Fibroblast of the aortic adventitia (primary cell): ENCODE measurements around the gene NUP205. TPM values are rescaled to one million over a fixed set of nuclear protein-coding genes. Genes with fewer than 3 reads are reported as not detected.

Experiments
- DNase-seq: peaks from one replicate; pipeline ENCODE4 v3.0.0-alpha.2; 2010; ENCODE audit warnings: low read depth
- H3K4me3 ChIP-seq: 2 replicates; pipeline ENCODE4 v1.5.1; 2011; ENCODE audit warnings: low read depth, mild to moderate bottlenecking, control low read depth, low read length, moderate library complexity
- CTCF ChIP-seq: IDR thresholded peaks from 2 replicates; pipeline ENCODE4 v1.5.1; 2011; ENCODE audit warnings: mild to moderate bottlenecking, low read length, control low read depth, inconsistent platforms; ENCODE audit not compliant: insufficient read depth
- total RNA-seq: library from RNA; depleted of rRNA; stranded (reverse); fragments of >200 nt; gene quantifications from 2 replicates; pipeline ENCODE4 v1.2.3, GENCODE V29; 2012; ENCODE audit warnings: low replicate concordance

The NUP205 gene
- total RNA-seq, 1 donor = 78.4 TPM

DNA sequence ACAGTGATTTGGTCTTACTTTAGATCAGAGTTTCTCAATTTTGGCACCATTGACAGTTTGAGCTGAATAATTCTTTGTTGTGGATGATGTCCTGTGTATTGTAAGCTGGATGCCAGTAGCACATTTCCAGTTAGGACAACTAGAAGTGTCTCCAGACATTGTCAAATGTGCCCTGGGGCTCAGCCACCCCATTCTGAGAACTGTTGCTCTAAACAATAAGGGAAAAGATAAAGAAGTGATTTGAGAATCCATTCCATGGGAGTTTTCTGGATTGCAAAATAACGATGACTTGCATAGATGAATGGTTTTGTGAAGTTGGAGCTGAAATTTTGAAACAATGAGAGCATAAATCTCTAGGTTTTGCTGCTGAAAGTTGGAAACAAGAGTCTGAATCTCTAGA, 44.6 kb downstream of the NUP205 start:
- peak; percentile 88 for DNase-seq
- no peak overlapping the region for H3K4me3 ChIP-seq

DNA sequence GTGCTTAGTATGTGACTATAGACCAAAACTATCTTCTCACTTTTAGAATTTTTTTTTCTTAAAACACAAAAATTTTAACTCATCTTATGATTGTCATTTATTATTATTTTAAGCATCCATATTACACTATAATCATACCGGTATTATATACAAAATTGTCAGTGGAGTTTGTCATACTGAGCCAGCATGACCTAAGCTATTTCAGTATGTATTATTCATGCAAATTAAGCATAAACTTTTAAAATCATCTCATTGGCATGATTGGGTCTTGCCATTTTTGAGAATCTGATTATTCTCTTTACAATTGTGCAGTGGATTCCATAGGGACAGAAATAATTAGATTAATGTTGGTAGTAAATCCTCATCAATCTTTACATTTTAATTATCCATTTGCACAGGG, 58.4 kb downstream of the NUP205 start:
- H3K4me3 ChIP-seq = no peak overlapping the region
- no peak for TF ChIP-seq CTCF
- no peak for DNase-seq

More for the DNA sequence above, 44.6 kb downstream of the NUP205 start:
- no peak for TF ChIP-seq CTCF

- no peak for DNase-seq
- H3K4me3 ChIP-seq = no peak overlapping the region
- TF ChIP-seq CTCF = no peak
Observed at GRCh38 chr7:135617781-135618180, 60.1 kb downstream of the NUP205 start.

DNA sequence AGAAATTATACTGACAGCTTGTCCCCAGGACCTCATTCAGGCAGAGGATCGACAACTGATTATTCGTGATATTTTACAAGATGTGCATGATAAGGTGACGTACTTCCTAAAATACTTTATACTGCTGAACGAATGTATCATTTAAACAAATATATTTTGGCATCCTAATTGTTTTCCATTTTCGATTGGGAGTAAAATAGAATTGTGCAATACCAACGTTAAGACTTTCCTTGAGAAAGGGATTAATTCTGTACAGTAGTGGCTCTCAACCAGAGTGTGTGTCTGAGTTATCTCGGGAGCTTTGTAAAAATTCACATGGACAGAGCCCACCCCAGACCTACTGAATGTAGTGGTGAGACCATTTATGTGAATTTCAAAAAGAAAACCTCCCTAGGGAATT, 60.8 kb downstream of the NUP205 start:
- H3K4me3 ChIP-seq = no peak overlapping the region
- no peak for DNase-seq
- no peak for TF ChIP-seq CTCF

DNA sequence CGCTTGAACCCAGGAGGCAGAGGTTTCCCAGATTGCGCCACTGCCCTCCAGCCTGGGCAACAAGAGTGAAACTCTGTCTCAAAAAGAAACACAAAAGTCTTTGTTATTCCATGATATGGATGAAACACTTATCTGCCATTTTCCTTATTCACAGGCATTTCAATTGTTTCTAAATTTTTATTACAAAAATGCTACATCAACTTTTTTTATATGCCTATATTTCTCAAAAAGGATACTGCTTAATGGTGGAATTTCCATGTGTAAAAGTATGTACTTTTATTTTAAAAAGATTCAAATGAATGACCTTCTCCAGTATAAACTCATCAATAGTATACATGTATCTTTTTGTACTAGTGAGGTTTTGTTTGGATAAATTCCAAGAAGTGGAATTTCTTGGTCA, 62.7 kb downstream of the NUP205 start:
- H3K4me3 ChIP-seq = no peak overlapping the region
- no peak for DNase-seq
- no peak for TF ChIP-seq CTCF

DNA sequence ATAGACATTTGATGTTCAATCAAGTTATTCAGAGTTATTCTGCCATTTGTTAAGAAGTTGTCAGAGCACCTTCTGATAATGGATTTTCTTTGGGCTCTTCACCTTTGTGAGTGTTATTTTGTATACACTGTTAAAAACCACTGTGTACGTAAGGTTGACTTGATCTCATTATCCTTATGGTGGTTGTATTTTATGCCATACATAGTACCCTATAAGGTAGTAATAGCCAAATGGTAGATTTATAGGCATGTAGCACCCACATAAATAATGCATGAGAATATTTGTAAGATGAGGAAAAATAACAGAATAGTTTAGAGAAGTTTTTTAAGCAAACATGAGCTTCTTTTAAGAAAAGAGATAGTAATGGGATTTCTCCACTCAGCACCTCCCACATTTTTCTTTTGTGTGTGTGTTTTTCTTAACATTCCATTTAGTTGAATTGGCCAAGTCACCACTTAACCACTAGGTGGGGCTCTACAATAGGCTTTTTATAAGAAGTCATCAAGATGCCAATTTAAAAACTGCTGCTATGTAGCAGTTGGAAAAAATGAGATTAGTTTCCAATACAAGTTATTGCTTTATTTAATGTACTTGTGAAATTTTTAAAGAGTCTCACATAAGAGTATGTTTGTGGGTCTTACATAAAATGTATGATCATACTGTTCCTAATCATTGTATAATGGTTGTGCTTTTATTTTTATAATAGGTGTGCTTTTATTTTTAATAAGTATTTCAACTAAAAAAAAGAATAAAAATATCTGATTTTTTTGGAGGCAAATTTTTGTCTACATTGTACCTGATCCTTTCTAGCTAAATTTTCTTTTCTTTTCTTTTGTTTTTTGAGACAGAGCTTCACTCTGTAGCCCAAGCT, 63.5 kb downstream of the NUP205 start:
- TF ChIP-seq CTCF = peak; percentile 83
- DNase-seq = peak; percentile 95
- no peak overlapping the region for H3K4me3 ChIP-seq
